RCC 7860 (cell line): ENCODE data around the gene LHFPL3.

Experiments used
- DNase-seq: peaks from one replicate; pipeline ENCODE4 v3.0.0-alpha.2; 2015; ENCODE audit warnings: low spot score
- FAIRE-seq: peaks from 2 replicates; lab custom pipeline; 2012; peaks lifted over from hg19 to GRCh38; lab: Jason Lieb, UNC

Gene LHFPL3

GRCh38 chr7:104469166-104469820 is 140.9 kb downstream of the LHFPL3 start:
- no peak for FAIRE-seq
- no peak for DNase-seq

DNA sequence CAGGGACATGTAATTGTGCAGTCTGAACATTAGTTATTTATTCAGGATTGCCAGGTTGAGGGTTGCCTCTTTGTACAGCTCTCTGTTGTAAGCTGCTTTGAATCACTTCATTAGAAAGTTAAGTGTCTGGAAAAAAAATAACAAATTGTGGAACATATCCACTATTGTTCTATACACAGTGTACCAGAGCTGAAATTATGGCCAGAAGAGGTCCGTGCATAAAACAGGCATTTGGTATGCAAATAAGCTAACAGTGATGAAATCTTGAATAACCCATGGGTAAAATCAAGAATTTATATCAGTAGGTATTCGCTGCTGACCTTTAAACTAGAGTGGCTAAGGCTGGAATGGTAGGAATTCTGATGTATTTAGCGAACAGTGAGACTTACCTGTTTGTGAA is 152.1 kb downstream of the LHFPL3 start:
- FAIRE-seq, result no peak
- no peak for DNase-seq

GRCh38 chr7:104482362-104483037 is 154.1 kb downstream of the LHFPL3 start:
- no peak for DNase-seq
- FAIRE-seq, result no peak

DNA sequence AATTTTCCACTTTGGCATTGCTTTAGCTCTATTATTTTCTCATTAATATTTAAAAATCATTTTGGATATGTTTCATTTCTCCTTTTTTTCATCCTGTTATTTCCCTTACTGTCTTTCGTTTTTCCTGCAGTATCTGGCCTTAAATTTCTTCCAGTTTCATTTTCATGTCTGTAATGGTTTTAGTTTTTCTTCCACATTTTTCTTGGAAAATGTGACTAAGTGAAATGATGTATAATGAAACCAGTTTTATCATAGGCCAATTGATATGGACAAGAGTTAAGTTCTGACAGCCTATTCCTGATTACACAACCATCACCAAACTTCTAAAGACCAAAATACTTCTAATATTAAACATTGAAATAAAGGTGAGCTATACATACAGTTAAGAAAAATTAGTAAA is 158.5 kb downstream of the LHFPL3 start:
- DNase-seq (no peak), FAIRE-seq (no peak)

- FAIRE-seq, result no peak
- DNase-seq, result no peak
Observed at GRCh38 chr7:104487642-104488041, 159.2 kb downstream of the LHFPL3 start.

DNA sequence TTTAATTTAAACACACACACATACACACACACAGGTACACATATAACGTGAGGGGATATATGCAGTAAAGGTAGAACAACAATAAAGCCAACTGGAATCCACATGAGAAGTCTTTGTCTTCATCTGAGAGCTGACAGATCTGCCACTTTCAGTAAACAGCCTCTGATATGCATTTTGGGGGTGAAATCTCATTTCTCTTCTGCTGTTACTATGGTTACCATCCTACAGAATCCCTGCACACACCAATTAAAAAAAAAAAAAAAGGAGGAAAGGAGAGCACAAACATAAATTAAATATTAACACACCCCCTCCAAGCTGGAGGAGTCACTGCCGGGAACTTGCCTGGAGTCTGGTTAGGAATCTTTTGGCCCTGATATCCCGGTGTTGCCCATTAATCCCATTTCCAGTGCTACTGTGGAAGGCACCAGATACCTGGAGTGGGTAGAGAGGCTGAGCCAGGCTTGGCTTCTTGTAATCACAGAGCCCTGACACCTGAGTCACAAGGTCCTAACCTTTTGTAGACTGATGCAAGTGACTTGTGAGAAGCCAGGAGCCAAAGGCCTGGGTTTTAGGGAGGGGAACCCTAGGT is 169.1 kb downstream of the LHFPL3 start:
- FAIRE-seq (no peak), DNase-seq (no peak)

DNA sequence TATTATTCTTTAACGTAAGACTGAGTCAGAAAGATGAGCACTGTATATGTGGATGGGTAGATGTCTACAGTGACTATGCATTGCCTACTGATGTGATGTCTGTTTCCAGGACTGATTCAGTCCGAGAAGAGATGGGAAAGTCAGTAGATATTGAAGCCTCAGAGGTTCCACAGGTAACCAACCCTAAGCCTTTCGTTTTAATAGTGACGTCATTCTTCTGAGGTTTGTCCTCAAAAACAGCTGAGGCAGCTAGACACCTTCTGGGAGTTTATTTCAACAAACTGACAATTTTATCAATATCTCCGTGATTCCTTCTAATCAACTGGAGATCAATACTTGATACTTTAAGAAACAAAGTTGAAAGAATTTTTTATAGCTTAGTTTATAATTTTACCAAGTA is 171.6 kb downstream of the LHFPL3 start:
- DNase-seq, result no peak
- FAIRE-seq, result no peak

- FAIRE-seq (no peak), DNase-seq (no peak)
Observed at GRCh38 chr7:104509874-104510273, 181.5 kb downstream of the LHFPL3 start.

DNA sequence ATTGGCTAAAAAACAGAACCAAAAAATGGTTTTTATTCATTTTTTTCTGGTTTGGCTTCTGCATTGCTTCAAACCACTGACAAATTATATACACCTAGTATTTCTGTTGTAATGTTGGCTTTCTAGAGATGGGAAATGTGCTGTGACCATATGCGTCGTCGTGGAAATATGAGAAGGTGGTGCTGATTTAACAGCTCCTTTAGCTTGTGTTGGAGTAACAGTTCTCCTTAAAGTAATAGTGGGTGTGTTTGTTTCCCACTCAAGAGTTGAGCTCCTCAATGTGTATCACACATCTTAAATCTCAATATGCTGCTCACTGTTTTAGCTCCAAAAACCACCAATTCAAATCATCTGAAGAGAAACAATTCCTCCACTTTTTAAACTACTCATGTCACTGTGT is 196.4 kb downstream of the LHFPL3 start:
- no peak for DNase-seq

DNA sequence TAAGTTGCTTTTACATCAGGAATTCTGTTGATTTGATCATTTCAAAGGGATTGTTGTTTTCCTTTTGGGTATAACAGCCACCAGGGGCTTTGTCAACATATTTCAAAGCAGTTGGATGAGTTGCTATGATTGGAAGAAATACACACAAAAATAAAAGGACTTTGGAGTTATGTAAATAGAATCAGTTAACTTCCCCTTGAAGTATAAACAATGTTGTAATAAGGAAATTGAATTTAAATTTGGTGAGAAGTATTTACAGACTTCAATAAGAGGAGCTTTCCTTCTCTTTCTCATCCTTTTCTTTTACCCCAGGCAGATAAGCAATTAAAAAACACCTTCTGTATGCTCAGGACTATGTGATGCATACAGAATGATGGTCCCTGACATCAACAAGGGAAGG is 199.7 kb downstream of the LHFPL3 start:
- DNase-seq, result no peak
- FAIRE-seq, result no peak

More for the DNA sequence above, 196.4 kb downstream of the LHFPL3 start:
- FAIRE-seq, result no peak

- no peak for DNase-seq
- no peak for FAIRE-seq
Observed at GRCh38 chr7:104529567-104529966, 201.2 kb downstream of the LHFPL3 start.

DNA sequence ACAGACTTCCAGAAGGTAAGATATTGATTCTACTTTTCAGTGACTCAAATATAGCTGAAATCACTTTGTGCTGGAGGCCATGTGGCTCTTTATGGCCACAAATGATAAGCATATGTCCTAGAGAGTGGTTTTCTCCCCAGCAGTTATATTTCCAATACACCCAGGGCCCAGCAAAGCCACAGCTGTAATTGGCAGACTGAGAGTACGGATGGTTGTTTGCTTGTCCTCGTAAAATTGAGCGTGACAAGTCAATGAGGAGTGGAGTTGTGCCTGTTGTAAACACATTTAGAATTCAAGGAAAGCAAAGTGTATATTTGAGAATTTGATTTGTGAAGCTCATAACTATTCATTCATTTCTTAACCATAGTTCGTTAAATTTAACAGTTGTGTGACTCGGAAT is 201.8 kb downstream of the LHFPL3 start:
- DNase-seq (no peak), FAIRE-seq (no peak)

- FAIRE-seq, result no peak
- no peak for DNase-seq
Observed at GRCh38 chr7:104534149-104534548, 205.7 kb downstream of the LHFPL3 start.

DNA sequence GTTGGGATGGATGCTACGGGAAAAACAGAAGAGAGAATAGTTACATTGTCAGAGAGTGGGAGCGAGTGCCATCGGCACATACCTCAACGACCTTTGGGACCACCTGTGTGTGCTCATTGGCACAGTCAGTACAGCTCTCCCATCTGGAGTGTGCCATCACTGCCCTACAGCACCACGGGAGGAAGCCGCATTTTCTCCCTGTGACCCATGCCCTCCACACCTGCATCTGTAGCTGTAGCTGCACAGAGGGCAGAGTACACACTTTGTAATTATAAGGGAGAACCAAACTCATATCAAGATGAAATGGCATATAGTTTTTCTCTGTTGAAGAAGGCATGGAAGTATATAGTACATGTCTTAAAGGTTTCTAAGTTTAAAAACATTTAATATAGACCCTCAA is 207.4 kb downstream of the LHFPL3 start:
- no peak for FAIRE-seq
- DNase-seq, result no peak

GRCh38 chr7:104536956-104537355 is 208.6 kb downstream of the LHFPL3 start:
- DNase-seq, result no peak
- FAIRE-seq, result no peak

GRCh38 chr7:104538152-104538551 is 209.7 kb downstream of the LHFPL3 start:
- FAIRE-seq, result no peak

DNA sequence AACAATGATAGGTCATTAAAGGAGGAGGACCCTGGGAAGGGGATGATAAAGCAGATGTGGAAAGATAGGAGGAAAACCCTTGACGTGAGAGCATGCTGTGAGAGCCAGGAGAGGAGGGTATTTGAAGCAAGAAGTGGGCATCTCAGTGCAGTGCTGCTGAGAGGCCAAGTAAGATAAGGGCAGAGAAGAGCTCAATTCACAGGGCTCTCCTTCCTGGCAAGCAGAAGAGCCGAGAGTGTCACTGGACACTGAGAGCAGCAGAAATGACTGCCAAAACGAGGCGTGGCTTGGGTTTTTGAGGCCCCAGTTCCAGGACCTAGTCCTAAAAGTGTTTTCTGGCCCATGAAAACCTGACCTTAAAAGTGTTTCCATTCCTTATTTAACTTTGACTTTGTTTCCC is 213.5 kb downstream of the LHFPL3 start:
- FAIRE-seq, result no peak
- DNase-seq, result no peak

More at GRCh38 chr7:104538152-104538551, 209.7 kb downstream of the LHFPL3 start:
- no peak for DNase-seq

- no peak for DNase-seq
- no peak for FAIRE-seq
Observed at GRCh38 chr7:104548861-104549260, 220.5 kb downstream of the LHFPL3 start.

GRCh38 chr7:104550362-104550761 is 222.0 kb downstream of the LHFPL3 start:
- FAIRE-seq, result no peak
- no peak for DNase-seq

GRCh38 chr7:104551226-104551625 is 222.8 kb downstream of the LHFPL3 start:
- FAIRE-seq (no peak), DNase-seq (no peak)

DNA sequence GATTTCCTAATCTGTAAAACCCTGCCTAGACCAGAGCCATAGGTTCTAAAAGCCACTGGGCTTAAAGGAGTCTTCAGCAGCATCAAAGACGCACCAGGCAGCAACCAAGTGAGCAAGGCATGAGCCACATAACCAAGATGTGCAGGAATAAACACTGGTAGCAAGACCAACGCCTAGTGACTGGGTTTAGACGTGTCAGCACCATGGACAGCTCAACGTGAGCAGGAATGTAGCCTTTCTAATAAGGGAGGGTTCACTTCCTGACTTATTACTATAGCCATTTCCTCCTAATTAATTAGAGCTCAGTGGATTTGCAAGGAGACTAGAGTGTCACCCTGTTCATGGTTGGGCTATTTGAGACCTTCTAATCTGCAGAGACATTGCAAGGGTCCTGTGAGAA is 223.7 kb downstream of the LHFPL3 start:
- DNase-seq (peak; percentile 25), FAIRE-seq (no peak)

DNA sequence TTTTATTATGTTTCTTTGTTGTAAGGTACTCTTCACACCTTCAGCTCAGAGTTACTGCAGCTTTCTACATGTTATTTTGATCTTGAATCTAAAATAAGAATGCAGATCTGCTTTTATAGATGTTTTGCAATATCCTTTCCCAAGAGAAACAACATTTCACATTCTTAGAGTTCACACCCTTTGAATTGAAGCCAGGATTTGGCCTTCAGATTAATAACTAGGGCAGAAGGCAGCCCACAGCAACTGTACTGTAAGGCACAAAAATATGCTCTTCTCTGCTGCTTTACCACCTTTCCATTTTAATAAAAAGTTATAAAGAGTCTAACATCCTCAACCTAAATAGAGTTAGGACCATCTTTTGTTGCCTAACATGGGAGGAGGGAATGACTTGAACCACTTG is 224.7 kb downstream of the LHFPL3 start:
- FAIRE-seq (no peak), DNase-seq (no peak)
